SK-N-MC (cell line): Measurements from ENCODE around the gene RNF166.

Experiments
- DNase-seq: peaks from one replicate; pipeline ENCODE4 v3.0.0-alpha.2; 2011; ENCODE audit warnings: low read depth, low spot score
- H3K27ac ChIP-seq: fragments of 200-600 bp; sonication (generic); 2 replicates; pipeline ENCODE4 v1.5.1; 2016; ENCODE audit warnings: mixed run types
- H3K36me3 ChIP-seq: fragments of 200-600 bp; sonication (generic); 2 replicates; pipeline ENCODE4 v1.6.1; 2017; ENCODE audit warnings: antibody characterized with exemption, low read length, mixed read lengths; ENCODE audit not compliant: insufficient read depth
- H3K4me3 ChIP-seq: fragments of 200-600 bp; sonication (generic); 2 replicates; pipeline ENCODE4 v1.5.1; 2016
- H3K9ac ChIP-seq: fragments of 200-600 bp; sonication (generic); 2 replicates; pipeline ENCODE4 v1.8.0; 2017; ENCODE audit warnings: mixed run types, mixed read lengths; ENCODE audit not compliant: insufficient read length
- H3K9me3 ChIP-seq: fragments of 200-600 bp; sonication (generic); 2 replicates; pipeline ENCODE4 v1.6.1; 2017; ENCODE audit warnings: low read depth, mild to moderate bottlenecking, antibody characterized with exemption, low read length, moderate library complexity, mixed read lengths
- EZH2 ChIP-seq: fragments of 200-600 bp; sonication (generic); IDR thresholded peaks from one replicate; pipeline ENCODE4 v1.6.1; 2017; ENCODE audit warnings: antibody characterized with exemption
- FOXP2 ChIP-seq: optimal IDR thresholded peaks from 2 replicates; pipeline ENCODE3; 2011; ENCODE audit warnings: mild to moderate bottlenecking, moderate library complexity; ENCODE audit not compliant: insufficient read depth; ENCODE audit errors: extremely low read length, control extremely low read depth
- POLR2AphosphoS5 ChIP-seq: IDR thresholded peaks from 2 replicates; pipeline ENCODE4 v1.6.1; 2012; ENCODE audit warnings: mild to moderate bottlenecking, low read depth, low read length, borderline replicate concordance

The RNF166 gene

DNA sequence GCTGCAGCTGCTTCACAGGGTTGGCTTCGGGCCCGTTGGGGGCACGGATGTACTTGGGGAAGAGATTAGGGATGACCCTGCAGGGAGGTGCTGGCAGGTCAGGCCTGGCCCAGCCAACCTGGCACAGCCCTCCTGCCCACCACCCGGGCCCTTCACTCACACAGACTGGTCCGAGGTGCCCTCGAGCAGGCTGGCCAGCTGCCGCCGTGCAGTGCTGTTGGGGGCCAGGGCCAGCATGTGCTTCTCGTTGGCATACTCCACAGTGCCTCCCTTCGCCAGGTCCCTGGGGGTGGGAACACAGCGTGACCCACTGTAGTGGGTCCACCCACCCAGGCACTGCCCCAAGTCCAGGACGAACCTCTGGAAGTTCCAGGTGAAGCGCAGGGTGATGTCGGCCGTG is 10.0 kb upstream of the RNF166 start:
- Histone ChIP-seq H3K4me3 (no peak overlapping the region), H3K9me3 (no peaks in the 10 kb centered on the region), H3K36me3 (peaks cover 10% of the 10 kb centered on the region; the same call in 1 of the 2 replicates), H3K27ac (no peak overlapping the region), H3K9ac (no peak overlapping the region)
- no peak for TF ChIP-seq POLR2AphosphoS5
- TF ChIP-seq FOXP2: no peak
- TF ChIP-seq EZH2: no peak
- DNase-seq: no peak

DNA sequence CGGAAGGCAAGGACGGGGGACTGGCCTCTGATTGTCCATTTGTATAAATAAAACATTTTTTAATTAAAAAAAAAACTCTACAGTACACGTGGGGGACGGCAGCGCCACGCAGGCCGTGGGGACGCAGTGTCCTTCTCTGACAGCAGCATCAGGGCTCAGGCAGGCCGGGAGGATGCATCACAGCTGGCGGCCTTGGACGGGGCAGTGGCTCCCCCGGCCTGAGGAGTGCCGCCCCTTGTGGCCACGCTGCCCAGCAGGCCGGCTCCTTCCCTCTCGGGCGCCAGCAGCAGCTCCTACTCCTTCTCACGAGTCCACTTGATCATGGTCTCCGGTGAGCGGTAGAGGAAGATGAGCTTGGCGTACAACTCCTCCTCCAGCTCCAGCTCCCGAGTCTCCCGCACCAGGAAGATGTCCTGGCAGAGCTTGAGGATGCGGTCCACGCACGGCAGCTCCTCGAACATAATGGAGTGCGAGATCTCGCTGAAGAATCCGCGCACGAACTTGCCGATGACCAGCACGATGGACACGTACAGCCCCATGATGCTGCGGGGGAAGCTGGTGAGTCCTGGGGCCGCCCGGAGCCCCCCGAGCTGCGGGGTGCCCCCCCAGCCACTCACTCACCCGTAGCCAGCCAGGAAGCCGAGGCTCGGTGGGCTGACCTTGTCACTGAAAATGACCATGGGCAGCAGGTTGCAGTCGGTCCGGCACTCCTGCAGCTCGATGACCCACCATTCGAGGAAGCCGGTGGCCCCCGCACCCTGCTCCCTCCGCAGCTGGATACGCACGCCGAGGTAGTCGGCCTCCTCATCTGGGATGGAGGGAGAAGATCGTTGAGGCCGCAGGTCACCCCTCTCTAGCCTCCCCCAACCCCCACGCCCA is 9.3 kb upstream of the RNF166 start:
- DNase-seq: no peak
- H3K27ac ChIP-seq: no peak overlapping the region
- no peaks in the 10 kb centered on the region for H3K9me3 ChIP-seq
- no peak overlapping the region for H3K9ac ChIP-seq
- peaks cover 10% of the 10 kb centered on the region; the same call in 1 of the 2 replicates for H3K36me3 ChIP-seq
- no peak overlapping the region for H3K4me3 ChIP-seq
- TF ChIP-seq POLR2AphosphoS5: no peak
- no peak for TF ChIP-seq FOXP2
- TF ChIP-seq EZH2: no peak

DNA sequence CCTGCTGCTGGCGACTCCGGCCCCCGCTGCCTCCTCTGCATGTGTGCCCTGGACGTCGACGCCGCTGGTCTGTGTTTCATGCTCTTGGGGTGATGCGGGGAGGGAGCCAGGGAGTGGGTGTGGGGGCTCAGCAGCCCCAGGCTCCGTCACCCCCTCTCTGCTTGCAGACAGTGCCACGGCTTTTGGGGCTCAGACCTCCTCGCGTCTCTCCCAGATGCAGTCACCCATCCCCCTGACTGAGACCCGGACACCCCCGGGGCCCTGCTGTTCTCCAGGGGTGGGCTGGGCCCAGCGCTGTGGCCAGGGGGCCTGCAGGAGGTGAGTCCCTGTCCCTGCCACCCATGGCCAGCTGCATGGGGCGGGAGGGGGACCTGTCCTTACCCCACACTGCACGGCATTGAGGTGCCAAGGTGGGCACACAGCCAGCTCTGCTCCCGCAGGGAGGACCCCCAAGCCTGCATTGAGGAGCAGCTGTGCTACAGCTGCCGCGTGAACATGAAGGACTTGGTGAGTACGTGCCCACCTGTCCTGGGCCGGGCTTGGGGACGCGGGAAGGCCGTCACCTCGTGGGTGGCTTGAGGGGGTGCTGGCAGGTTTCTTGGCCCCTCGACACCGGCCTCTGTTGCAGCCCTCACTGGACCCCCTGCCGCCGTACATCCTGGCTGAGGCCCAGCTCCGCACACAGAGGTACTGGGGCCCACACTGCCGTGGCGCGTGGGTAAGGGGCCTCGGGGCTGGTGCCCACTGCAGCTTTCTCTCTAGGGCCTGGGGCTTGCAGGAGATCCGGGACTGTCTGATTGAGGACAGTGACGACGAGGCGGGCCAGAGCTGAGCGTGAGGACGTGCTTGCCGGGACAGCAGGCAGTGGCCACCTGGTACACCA is 8.5 kb upstream of the RNF166 start:
- Histone ChIP-seq H3K4me3 (no peak overlapping the region), H3K9me3 (no peaks in the 10 kb centered on the region), H3K9ac (no peak overlapping the region), H3K27ac (no peak overlapping the region), H3K36me3 (peaks cover 10% of the 10 kb centered on the region; the same call in 1 of the 2 replicates)
- TF ChIP-seq FOXP2 (no peak), EZH2 (no peak), POLR2AphosphoS5 (no peak)
- no peak for DNase-seq

DNA sequence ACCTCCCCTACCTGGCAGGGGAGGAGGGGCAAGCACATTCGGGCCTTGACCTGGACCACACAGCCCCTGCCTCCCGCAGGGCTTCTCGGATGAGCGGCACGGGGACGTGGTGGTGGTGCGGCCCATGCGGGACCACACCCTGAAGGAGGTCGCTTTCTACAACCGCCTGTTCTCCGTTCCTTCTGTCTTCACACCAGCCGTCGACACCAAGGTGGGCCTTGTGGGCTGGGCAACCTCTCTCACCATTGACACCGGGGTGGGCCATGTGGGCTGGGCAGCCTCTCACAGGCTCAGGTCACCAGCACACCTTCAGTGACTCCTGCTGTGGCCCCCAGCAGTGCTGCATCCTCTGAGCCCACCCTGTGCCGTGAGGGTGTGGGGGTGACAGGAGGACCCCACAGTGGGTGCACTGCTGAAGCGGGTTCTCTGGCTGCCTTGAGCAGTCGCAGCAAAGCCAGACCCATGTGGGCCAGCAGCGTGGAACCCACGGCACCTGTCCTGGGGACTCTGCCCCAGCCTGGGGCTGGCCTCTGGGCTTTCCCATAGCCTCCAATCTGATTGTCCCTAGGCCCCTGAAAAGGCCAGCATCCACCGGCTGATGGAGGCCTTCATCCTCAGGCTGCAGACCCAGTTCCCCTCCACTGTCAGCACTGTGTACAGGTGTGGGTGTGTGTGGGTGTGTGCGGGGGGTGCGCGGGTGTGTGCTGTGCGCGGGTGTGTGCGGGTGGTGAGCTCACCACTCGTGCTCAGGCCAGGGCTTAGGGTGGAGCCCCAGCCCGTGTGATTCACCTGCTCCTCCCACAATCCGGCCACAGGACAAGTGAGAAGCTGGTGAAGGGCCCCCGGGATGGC is 7.6 kb upstream of the RNF166 start:
- H3K36me3 ChIP-seq: peaks cover 8% of the 10 kb centered on the region; the same call in 1 of the 2 replicates
- DNase-seq: no peak

DNA sequence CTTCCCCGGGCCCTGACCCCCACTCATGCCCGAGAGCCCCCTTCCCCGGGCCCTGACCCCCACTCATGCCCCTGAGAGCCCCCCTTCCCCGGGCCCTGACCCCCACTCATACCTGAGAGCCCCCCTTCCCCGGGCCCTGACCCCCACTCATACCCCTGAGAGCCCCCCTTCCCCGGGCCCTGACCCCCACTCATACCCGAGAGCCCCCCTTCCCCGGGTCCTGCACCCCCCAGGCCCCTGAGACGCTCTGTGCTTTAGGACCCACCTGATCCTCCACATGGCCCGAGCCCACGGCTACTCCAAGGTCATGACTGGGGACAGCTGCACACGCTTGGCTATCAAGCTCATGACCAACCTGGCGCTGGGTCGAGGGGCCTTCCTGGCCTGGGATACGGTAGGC is 6.8 kb upstream of the RNF166 start:
- DNase-seq: no peak
- H3K9ac ChIP-seq: no peak overlapping the region
- no peak overlapping the region for H3K27ac ChIP-seq
- H3K9me3 ChIP-seq: no peaks in the 10 kb centered on the region
- H3K4me3 ChIP-seq: no peak overlapping the region
- no peak for TF ChIP-seq FOXP2
- TF ChIP-seq EZH2: no peak
- TF ChIP-seq POLR2AphosphoS5: no peak
- H3K36me3 ChIP-seq: peaks cover 4% of the 10 kb centered on the region; the same call in 1 of the 2 replicates

More for the DNA sequence above, 7.6 kb upstream of the RNF166 start:
- Histone ChIP-seq H3K9ac (no peak overlapping the region), H3K9me3 (no peaks in the 10 kb centered on the region), H3K4me3 (no peak overlapping the region), H3K27ac (no peak overlapping the region)
- TF ChIP-seq EZH2 (no peak), POLR2AphosphoS5 (no peak), FOXP2 (no peak)

DNA sequence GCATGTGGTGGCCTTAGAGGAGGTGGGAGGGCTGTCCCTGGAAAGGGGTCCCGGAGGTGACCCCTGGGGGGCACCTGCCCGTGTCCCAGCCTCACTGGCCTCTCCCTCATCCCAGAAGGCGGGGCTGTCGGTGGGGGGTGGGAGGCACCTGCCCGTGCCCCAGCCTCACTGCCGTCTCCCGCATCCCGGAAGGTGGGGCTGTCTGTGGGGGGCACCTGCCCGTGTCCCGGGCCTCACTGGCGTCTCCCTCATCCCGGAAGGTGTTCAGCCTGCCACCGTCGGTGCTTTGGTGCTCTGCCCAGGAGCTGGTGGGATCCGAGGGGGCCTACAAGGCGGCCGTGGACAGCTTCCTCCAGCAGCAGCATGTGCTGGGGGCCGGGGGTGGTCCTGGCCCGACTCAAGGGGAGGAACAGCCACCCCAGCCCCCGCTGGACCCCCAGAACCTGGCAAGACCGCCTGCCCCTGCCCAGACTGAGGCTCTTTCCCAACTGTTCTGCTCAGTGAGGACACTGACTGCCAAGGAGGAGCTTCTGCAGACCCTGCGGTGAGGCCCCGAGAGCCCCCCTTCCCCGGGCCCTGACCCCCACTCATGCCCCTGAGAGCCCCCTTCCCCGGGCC is 6.3 kb upstream of the RNF166 start:
- DNase-seq: no peak
- Histone ChIP-seq H3K27ac (no peak overlapping the region), H3K4me3 (no peak overlapping the region), H3K9me3 (no peaks in the 10 kb centered on the region), H3K9ac (no peak overlapping the region), H3K36me3 (peaks cover 4% of the 10 kb centered on the region; the same call in 1 of the 2 replicates)
- TF ChIP-seq EZH2 (no peak), FOXP2 (no peak), POLR2AphosphoS5 (no peak)

DNA sequence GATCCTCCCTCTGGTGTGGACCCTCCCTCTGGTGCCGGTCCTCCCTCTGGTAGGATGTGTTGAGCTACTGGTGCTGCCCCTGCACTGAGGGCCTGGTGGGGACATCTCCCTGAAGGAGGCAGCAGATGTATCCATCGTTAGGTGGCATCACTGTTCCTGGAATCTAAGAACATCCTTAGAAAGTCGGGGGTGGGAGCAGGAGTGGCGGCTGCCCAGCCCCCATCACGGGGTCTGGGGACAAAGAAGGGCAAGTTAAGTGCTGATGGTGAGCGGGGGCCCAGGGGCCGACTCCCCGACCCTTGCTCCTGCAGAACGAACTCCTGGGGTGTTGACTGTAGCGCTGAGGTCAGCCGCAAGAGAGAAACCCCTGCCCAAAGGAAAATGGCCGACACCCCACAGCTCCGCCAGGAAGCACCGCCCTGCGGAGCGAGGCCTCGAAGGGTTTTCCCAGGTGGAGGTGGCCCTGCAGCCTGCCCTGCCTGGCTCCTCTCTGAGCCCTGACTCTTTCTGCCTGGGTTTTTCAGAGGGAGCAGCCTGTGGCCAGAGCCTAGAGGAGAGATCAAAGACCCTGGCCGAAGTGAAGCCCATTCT is 5.6 kb upstream of the RNF166 start:
- no peaks in the 10 kb centered on the region; the same call in 1 of the 2 replicates for H3K36me3 ChIP-seq
- TF ChIP-seq FOXP2 (no peak), POLR2AphosphoS5 (no peak), EZH2 (no peak)
- no peak overlapping the region for H3K4me3 ChIP-seq
- no peak overlapping the region for H3K27ac ChIP-seq
- H3K9me3 ChIP-seq: no peaks in the 10 kb centered on the region
- H3K9ac ChIP-seq: no peak overlapping the region
- DNase-seq: no peak
